Stimulated activated CD8-positive, alpha-beta memory T cell treated with anti-CD3 and anti-CD28 coated beads, Interleukin-7, amount 100 ng/mL, for 4 hours (primary cell): ENCODE data around the gene ERBB4.
"Not testable (repeated sequence)": the region's sequence is repeated elsewhere in the genome, so short reads cannot be mapped to it uniquely, and the experiment has no call there.

ENCODE experiments used
- DNase-seq, 2 donors: peaks; one replicate each; pipeline ENCODE4 v3.0.0-alpha.2; 2020; ENCODE audit warnings: low read depth in 2 of 2

Gene ERBB4

DNA sequence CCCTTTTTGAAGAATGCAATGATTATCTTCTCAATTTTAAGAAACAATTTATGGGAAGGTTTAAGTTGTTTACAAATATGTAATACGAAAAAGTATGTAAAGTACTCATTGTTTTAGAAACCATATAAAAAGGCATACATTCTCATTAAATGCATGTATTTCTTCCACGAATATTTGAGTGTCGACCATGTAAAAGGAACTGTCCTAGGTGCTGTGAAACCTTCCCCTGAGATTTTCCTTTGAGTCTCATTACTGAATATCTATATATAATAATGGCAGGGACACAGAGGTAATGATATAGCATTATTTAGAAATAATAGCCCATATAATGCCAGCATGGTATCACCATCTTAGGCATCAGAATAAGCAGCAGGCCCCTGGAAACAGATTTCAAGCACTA is 239.3 kb downstream of the ERBB4 start:
- DNase-seq, result no peak

DNA sequence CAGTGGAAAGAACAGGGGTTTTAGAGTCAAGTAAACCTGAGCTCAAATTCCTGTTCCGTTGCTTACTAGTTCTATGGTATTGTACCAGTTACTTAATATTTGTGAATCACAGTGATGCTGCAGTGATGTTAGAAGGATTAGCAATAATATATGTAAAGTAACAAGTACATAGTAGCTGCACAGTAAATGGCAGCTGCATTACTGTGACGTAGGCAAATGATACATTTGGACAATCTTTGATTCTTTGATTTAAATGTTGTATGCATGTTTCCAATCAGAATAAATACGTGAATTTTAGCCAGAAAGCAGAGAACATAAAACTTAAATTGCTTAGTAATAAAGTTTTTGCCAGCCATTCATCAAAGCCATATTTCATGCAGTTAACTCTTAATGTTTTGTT is 243.0 kb downstream of the ERBB4 start:
- no peak for DNase-seq

DNA sequence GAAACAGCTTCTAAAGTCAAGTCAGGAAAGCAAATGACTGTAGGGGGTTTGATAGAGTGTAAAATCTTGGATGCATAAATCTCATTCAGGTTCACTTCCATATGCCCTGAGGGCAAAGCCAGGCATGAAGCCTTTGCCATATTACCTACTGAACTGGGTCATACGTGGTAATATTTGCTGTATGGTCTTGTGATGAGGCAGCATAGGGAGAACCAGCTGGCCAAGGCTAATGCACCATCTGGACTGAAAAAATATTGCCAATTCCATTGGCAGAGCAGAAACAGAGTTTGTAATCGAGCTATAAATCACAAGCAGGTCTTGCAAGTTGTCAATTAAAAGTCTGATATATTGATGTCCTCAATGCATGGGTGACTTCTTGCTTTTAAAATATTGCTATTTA is 243.8 kb downstream of the ERBB4 start:
- no peak for DNase-seq

DNA sequence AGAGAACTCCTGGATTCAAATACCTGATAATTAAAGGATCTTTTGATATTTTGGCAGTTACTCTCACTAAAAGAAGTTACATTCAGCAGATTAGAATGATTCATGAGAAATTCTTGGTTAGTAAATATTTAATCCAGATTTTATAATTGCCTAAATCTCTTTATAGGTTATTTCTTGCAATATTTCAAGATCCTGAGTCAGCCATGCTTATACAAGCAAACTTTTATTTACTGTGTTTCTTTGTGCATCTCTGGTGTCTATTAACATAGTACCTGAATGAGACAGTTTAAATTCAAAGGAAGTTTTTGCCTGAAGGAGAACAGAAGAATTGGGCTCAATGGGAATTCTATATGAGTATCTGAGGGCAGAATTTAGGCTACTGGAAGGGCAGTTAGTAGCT is 249.3 kb downstream of the ERBB4 start:
- DNase-seq, result no peak

DNA sequence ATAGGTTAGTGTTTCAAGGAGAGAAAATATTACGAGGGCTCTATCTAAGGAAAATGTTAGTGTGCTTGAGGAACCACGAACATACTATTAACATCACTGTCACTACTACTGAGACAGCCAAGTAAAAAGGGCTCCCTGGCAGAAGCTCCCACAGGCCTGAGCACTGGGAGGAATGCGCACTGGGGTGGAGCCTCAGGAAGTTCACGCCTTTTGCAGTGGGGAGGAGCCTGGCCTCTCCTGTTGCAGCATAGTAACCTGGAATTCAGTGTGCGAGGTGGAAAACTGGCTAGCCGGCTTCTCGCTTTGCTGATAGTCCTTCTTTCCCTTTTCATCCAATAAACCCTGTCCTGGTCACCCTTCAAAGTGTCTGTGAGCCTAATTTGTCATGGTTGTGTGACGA is 250.3 kb downstream of the ERBB4 start:
- no peak for DNase-seq

DNA sequence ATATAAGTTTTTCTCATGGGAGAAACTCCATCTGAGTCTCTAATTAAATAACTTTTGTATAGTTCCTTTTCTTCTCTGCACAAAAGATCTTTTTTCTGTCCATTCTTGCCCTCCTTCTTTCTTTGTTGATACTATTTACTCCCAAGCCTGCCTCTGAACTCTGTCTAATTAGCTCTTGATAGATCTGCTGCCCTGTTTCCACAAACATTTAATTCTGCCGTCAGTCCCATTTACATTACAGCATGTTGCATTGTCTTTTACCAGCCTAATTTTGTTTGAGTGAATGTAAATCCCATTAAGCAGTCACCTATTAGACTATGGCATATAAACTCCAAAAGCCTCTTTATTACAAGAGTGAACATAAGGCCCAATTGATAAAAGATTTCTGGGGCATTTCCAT is 254.4 kb downstream of the ERBB4 start:
- no peak for DNase-seq

DNA sequence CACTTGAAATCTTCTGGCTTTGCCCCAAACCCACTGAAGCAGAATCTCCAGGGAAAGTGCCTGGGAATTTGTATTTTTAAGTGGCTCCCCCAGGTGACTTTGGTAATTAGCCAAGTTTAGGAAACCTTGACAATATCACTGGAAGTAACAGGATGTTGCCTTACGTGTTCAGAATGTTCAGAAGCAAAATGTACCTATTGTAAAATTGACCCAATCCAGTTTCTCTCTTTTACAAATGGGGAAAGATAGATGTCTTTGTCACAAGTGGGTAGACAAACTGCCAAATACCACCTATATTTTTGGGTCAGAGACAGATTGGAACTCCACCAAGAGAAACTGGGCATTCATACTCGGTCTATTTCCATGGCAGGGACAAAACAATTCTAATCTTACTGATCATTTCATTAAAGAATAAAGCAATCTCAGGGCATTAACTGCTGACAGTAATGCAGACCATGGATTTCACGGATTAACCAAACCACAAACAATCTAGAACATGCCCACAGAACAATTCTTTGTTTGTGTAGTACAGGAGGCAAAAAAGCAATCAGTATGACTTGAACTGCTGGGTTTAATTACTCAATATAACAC is 255.8 kb downstream of the ERBB4 start:
- DNase-seq, result no peak

DNA sequence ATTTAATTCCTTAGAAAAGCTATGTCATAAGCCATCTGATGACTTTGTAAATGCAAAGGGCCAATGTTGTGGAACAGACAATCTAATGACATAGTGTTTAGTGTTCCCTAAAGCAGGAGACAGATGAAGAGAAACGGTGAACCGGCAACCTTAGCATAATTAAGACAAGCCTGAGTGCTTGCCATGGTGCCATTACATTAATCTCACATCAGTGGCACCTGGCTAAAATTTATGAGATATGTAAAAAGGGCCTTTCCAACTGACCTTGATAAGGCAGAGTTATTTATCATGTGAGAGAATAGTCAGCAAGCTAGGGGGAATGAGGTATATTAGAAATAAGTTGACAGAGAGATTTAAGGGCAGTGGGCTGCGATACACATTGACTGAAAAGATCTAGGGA is 261.8 kb downstream of the ERBB4 start:
- DNase-seq, result no peak

DNA sequence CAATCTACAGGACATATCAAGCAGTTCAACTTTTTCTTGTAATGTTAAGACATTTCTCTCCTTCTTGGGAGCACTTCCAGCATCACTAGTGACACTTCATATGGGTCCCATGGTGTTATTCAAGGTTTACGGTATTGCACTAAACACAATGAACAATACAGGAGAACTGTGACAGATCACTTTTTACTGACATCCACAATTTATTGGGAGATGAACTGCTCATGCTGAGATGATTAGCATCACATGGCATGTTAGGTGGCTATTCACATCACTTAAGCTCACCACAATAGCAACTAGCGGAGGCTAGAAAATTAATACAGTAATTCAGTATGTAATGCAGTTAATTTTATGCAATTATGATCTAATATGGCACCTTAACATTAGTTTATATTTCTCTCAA is 264.4 kb downstream of the ERBB4 start:
- DNase-seq, result no peak

DNA sequence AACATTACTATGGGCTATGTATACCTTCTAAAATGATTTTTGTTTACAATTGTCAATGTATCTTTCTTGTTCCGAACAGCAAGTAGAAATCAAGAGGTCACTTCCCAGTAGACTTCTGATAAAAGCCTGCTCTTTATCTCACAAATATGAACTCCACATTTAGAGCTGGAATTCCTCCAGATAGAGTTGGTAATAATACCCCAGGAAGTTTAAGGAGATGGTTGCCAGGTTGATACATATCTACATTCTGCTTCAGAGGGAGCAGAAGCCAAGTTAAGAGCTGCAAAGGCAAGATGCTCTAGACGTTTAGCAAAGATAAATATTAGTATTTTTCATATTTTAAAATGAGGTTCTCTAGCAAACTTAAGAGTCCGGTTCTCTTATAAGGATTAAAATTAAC is 267.0 kb downstream of the ERBB4 start:
- DNase-seq, result no peak

DNA sequence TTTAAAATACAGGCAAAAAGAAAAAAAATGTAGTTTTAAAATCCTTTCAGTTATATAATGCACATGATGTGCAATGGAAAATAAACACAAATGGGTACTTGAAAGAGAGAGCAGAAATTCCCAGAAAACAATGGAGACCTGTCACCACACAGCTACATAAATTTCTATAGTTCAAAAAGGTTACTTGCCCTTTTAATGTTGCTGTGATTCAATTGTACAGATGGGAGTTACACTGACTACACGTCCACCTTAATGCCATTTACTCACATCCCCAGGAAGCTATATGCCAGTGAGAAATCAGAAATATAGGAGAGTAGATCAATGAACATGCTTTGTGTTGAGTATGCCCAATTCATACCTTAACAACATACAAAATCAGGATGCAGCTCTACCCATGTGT is 269.6 kb downstream of the ERBB4 start:
- no peak for DNase-seq

DNA sequence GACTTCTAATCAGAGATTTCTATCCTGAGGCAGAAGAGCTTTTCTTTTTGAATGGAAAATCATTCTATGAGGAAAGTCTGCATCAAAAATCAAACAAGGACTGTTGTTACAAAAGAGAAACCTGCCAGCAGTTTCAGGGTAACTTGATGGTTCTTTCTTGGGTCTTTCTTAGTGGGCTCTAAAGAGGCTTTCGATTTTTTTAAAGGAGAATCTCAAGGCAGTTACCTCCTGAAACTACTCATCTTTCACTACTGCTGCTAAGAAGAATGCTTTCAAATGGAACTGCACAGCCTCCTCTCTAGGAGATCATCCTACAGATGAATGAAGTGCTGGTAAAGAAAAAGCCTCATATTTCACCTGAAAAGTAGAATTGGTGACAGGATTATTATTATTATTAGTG is 272.3 kb downstream of the ERBB4 start:
- no peak for DNase-seq

DNA sequence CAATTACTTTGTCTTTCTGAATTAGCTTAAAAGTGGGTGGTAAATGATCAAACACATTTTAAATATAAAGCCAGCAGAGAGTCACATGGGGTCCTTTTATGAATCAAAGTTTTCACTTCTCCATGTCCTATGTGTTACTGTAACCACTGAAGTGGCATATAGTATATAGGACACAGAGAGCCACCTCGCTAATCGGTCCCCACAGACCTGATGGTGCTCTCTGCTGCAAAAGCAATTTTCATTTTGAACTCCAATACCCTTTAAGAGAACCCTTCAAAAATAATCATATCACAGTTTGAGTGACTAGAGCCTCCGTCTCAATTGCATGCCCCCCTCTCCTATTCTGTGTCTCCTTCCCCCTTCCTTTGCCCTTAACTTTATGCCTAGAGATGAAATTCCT is 272.8 kb downstream of the ERBB4 start:
- no peak for DNase-seq

DNA sequence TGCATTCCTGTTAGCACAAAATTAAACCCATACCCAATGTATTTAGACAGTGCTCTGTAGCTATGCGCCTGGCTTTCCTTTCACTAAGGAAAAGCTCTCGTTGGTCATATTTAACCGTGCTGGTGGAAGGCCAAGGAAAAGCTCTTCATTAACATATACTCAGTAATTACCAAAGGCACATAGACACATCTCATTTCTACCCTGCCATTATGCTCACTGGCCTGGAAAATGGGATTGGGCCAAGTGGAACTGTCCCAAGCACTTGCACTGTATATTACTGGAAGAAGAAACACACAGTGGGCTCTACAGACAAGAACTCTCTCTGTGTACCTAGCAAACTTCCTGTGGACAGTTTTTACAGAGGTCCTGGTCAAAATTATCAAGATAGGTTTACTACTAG is 274.4 kb downstream of the ERBB4 start:
- DNase-seq, result no peak

DNA sequence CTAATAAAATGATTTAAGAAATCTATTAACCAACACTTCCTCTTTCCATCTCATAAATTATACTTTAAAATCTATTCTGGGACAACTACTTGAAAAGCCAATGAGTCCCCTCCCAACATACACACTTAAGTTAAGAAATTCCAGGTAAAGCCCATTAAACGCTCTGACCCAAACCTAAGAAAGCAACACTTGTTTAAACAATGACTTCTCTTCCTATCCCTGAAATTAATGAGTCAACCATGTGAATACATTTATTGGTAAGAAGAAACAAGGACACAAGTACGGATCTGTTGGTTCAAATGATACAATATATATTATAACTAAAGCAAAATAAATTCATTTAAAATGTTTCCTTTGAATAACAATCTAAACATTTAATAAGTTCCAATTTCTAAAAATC is 279.4 kb downstream of the ERBB4 start:
- no peak for DNase-seq

DNA sequence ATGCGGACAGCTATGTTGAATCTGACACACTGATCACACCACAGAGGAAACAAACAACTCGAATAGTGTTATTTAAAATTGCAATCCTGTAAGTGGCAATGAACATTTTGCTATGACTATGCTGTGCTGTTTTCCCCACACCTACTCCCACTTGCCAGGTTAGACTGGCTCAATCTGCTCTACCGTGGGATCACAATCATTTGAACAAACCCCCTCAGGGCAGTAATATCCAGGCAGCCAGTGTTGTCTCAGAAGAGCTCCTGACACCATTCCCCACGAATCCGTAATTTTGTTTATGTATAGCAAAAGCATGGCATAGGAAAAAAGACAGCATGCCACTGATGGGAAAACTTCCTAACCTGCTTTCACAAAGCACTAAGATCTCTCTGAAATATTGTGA is 284.3 kb downstream of the ERBB4 start:
- no peak for DNase-seq

DNA sequence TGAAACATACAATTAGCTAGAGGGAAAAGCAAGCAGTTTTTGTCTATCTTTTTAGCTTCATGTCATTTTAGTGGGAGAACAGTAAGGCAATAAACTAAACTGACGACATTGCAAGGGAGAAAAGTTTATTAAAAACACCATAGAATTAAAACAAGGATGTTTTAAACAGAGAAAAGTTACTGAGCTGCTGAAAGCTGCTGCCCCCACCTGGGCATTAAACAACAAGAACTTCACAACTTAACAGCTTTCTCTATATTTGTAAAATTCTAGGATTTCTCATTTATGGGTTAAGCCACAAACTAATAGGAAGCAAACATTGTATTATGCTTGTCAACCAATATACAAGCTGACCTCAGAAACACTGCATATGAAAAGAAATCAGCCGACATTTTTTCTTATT is 289.2 kb downstream of the ERBB4 start:
- no peak for DNase-seq

DNA sequence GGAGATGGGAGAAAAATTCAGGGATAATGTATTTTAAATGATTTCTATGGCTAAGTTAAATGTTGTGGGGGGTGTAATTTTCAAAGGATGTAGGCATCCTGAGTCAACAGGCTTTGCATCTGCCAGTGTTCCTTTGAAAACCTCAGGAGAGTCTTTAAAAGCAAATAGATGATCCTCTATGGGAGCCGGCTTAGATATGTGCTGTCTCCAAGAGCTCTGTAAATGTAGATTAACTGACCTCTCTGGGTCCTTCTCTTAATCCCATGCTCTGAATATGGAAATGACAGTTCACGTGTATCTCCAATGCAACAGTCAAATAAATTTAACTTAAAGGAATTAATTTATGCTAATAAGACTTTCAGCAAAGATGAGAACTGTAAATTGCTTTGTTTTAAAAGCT is 292.7 kb downstream of the ERBB4 start:
- no peak for DNase-seq

DNA sequence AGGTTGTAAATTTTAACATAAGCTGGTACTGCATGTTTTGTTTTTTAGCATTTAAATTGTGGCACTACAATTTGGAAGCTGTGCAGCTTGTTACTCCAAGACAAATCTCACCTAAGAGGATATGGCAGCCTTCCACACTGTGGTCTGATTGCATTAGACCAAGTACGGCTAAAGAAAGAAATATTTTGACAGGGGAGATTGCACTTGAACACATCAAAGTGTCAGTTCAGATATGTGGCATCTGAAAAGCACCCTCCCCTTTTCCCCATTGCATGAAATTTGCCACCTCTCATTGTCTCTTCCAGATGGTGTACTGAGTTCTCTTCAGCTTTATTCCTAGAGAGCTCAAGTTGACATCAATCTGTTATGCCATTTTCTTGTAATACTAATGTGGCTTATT is 295.9 kb downstream of the ERBB4 start:
- no peak for DNase-seq

DNA sequence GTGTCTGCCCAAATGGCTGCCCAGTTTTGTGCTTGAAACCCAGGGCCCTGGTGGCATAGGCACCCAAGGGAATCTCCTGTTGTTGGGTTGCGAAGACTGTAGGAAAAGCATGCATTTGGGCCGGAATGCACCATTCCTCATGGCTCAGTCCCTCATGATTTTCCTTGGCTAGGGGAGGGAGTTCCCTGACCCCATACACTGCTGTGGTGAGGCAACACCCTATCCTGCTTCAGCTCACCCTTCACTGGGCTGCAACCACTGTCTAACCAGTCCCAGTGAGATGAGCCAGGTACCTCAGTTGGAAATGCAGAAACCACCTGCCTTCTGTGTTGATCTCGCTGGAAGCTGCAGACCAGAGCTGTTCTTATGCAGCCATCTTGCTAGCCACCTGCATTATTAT is 300.4 kb downstream of the ERBB4 start:
- not testable (repeated sequence) for DNase-seq

DNA sequence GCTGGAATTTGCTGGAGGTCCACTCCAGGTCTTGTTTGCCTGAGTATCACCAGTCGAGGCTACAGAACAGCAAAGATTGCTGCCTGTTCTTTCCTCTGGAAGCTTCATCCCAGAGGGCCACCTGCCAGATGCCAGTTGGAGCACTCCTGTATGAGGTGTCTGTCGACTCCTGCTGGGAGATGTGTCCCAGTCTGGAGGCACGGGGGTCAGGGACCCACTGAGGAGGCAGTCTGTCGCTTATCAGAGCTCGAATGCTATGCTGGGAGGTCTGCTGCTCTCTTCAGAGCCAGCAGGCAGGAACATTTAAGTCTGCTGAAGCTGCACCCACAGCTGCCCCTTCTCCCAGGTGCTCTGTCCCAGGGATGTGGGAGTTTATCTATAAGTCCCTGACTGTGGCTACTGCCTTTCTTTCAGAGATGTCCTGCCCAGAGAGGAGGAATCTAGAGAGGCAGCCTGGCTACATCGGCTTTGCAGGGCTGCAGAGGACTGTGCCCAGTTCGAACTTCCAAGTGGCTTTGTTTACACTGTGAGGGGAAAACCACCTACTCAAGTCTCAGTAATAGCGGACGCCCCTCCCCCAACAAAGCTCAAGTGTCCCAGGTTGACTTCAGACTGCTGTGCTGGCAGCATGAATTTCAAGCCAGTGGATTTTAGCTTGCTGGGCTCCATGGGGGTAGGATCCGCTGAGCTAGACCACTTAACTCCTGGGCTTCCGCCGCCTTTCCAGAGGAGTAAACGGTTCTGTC is 301.1 kb downstream of the ERBB4 start:
- DNase-seq, result no peak

DNA sequence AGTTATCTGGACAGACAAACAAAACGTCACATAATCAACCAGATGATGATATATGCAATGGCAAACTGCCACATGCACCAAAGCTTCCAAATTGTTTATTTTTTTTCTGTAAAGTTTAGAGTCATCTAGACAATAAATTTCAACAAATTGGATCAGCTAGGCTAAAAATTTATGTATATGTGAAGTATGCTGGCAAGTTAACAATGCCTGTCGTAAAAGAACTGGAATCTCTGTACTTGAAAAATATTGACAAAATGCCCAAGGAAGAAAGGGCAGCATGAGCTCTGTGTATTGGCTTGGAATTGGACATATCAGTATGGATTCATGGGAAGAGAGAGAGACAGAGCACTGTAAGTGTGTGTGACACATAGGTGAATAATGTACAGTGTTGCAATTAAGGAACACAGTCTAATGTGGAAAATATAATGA is 309.8 kb downstream of the ERBB4 start:
- no peak for DNase-seq

DNA sequence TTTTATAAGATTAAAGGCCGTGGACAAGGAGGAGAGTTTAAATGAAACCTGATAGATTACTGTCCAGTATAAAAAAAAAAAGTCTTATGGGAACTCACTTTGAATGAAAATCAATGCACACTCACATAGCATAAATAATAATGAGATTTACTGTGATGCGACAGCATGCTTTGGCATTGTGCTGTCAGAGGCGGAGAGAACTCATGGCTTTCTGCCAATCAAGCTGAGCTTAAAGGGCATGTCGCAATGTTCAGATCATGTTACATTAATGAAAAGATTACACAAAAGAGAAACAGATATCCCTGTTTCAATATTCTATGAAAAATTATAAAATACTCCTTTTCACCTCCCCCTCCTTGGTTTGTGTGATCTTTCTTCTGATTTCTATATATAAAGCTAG is 310.8 kb downstream of the ERBB4 start:
- no peak for DNase-seq

DNA sequence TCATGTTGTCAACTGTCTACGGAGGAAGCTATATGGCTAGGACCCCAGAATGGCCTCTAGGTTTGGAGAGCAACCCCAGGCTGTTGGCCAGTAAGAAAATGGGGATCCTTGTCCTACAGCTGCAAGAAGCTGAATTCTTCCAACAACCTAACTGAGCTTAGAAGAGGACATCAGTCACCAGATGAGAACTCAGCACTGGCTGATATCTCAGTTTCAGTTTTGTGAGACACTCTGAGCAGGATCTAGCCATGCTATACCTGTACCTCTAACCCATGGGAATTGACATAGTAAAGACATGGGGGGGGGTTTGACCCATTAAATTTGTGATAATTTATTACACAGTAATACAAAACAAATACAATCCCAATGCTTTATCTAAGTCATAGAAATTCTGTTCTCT is 312.5 kb downstream of the ERBB4 start:
- no peak for DNase-seq
